B cell (primary cell): Measurements from ENCODE around the gene AMIGO1.

Experiments
- EZH2 ChIP-seq: IDR thresholded peaks from 2 replicates; pipeline ENCODE4 v1.6.1; 2012; ENCODE audit warnings: borderline replicate concordance, low read depth, mild to moderate bottlenecking, moderate library complexity, low read length; ENCODE audit not compliant: insufficient read depth, poor library complexity, severe bottlenecking
- TF ChIP-seq, protein P1 (sequence below): fragments of 200-600 bp; IDR thresholded peaks from one replicate; pipeline ENCODE4 v1.8.0; 2022; ENCODE audit warnings: antibody characterized with exemption, mild to moderate bottlenecking

DNA sequence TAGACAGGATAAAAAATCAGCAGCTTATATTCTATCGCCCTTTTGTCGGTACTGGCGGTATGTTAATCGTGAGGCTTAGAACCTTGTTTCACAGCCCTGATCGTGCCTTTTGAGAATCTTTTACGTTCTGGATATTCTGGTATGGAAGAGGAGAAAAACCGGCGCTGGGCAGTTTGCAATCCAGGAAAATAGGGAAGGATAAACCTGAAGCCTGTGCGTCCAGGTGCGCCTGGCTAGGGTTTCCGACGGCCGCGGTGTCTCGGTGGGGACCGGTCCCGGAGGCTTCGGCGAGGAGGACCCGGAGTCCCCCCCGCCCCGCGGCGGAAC is 43.4 kb downstream of the AMIGO1 start:
- TF ChIP-seq, protein P1, sequence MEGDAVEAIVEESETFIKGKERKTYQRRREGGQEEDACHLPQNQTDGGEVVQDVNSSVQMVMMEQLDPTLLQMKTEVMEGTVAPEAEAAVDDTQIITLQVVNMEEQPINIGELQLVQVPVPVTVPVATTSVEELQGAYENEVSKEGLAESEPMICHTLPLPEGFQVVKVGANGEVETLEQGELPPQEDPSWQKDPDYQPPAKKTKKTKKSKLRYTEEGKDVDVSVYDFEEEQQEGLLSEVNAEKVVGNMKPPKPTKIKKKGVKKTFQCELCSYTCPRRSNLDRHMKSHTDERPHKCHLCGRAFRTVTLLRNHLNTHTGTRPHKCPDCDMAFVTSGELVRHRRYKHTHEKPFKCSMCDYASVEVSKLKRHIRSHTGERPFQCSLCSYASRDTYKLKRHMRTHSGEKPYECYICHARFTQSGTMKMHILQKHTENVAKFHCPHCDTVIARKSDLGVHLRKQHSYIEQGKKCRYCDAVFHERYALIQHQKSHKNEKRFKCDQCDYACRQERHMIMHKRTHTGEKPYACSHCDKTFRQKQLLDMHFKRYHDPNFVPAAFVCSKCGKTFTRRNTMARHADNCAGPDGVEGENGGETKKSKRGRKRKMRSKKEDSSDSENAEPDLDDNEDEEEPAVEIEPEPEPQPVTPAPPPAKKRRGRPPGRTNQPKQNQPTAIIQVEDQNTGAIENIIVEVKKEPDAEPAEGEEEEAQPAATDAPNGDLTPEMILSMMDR = no peak
- no peak for TF ChIP-seq EZH2
